GM19395 (cell line): Measurements from ENCODE around the gene TMEM132C.

Source experiments
- ATAC-seq: cut with Tn5 transposase; IDR thresholded peaks from one replicate; pipeline ENCODE4 v1.9.1; 2021; ENCODE audit warnings: mild to moderate bottlenecking, moderate library complexity; ENCODE audit not compliant: unreplicated experiment

Gene TMEM132C

GRCh38 chr12:128693771-128694170 lies 426.8 kb downstream of the TMEM132C start:
- ATAC-seq = no peak

DNA sequence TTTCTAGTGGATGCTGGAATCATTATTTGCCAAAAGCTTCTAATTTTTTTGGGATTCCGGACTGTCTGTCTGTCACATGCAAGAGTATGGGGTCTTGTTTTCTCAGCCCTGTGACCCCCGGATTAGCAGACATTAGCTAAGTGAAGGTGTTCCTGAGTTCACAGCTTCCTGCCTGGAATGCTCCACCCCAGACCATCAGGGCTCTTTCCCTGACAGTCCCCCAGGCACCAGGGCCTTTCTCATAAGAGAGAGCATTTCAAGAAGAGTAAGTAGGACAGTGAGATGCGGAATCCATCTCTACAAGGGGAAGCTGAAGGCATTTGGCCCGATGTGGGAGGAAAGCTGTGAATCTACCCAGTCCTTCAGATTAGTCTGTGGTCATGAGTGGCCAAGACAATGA lies 427.5 kb downstream of the TMEM132C start:
- ATAC-seq = no peak

DNA sequence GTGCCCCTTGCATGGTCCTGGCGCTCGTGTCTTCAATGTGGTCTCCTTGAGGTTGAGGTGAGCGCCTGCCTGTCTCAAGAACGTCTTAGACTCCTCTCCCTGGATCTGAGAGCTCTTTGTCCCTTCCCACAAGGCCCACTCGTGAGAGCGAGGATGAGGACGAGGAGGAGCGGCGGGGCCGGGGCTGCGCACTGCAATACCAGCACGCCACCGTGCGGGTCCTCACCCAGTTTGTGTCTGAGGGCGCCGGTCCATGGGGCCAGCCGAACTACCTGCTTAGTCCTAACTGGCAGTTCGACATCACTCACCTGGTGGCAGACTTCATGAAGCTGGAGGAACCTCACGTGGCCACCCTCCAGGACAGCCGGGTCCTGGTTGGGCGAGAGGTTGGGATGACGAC lies 428.7 kb downstream of the TMEM132C start:
- no peak for ATAC-seq

DNA sequence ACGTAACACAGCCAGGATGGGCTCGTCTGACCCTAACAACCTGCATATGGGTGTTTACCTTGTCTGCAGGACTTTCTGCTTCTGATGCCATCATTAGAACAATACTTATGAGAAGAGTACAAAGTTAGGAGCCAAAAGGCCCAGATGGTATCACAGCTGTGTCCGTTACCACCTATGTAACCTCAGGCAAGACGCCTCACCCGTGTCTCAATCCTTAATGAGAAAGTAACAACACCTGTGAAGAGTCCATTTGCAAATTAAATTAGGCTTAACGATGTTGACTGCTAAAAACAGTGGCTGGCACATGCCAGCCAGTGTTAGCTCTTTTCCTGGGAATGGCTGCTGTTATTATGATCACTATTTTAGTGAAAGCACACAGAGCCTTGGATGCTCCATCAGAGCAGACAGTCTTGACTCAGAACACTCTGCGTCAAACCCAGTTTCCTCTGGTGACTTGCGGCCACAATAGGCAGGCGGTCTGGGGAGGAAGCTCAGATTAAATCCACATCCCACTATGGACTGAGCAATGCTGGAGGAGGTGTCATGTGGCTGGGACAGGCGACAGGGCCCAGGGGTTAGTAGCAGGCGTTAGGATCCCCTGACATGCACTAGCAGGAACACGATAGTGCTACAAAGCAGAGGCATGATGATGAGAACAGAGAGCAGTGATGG lies 431.5 kb downstream of the TMEM132C start:
- ATAC-seq = no peak

- ATAC-seq = no peak
Observed at GRCh38 chr12:128699106-128699505, 432.1 kb downstream of the TMEM132C start.

DNA sequence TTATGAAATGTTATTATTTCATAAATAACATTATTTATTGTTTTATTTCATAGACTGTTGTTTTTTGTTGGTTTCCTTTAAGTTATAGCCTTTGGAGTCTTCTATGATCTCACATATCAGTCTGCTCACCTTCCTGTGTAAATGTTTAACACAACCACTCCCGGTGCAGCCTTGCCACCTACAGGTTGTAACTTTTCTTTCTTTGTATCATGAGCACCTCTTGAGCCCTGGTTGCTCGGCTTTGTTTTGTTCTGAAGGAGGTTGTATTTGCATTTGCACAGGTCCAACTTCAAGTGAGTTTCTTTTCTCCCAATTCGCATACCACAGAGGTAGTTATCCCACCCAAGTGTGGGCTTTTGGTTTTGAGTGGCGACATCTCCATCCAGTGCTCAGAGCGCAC lies 435.4 kb downstream of the TMEM132C start:
- no peak for ATAC-seq

DNA sequence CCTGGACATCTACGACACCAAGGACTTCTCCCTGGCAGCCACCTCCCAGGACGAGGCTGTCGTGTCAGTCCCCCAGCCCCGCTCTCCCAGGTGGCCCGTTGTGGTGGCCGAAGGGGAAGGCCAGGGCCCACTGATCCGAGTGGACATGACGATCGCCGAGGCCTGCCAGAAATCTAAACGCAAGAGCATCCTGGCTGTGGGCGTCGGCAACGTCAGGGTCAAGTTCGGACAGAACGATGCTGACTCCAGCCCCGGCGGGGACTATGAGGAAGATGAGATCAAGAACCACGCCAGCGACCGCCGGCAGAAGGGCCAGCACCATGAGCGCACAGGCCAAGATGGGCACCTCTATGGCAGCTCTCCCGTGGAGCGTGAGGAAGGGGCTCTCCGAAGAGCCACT lies 438.2 kb downstream of the TMEM132C start:
- ATAC-seq = no peak

DNA sequence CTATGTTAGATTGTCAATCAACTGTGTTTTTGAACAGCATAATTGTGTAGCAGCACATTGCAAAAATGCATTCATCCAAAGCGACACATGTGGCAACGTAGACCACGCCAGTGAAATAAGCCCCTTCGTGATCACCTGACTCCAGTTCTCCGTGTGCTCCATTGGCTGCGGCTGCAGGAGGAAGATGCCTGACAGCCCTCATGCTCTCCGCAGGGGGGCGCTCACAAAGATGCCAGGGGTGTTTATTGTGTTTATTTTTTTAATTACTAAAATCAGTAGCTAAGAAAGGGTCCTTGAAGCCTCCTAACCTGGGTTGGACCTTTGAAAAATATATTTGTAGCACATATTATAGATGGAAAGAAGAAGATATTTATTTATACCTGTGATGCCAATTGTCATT lies 440.5 kb downstream of the TMEM132C start:
- no peak for ATAC-seq

GRCh38 chr12:128708789-128709188 lies 441.8 kb downstream of the TMEM132C start:
- ATAC-seq = no peak

DNA sequence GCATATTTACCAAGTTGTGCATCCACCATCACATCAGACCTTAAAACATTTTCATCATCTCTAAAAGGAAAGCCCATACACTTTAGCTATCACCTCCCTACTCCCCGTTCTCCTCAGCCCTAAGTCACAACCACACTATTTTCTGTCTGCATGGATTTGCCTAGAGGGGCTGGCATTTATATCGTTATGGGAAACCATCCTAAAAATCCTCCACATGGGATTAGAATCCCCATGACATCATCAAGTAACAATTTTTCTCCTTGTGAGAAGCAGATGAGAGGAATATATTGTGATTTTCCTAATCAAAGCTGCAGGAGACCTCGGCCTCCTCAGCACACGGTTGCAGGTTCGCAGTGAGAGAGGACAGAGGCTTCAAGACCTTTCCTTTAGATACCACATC lies 442.7 kb downstream of the TMEM132C start:
- ATAC-seq = no peak

DNA sequence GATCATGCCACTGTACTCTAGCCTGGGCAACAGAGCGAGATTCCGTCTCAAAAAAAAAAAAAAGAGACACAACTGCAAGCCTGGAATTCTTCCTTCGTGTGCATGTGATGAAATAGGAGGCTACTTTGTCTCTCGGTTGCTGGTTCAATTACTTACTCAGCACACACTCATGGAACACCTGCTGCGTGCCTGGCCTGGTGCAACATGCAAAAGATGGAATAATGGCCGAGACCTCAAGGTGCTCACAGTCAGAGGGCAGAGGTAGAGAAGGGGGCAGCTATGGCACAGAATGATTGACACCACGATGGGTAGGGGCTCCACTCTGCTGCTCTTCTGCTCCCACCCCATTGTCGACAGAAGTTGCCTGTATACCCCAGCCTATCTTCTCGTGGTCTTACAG lies 444.5 kb downstream of the TMEM132C start:
- ATAC-seq = no peak

GRCh38 chr12:128712622-128713021 lies 445.7 kb downstream of the TMEM132C start:
- no peak for ATAC-seq

GRCh38 chr12:128715485-128715884 lies 448.5 kb downstream of the TMEM132C start:
- no peak for ATAC-seq

- ATAC-seq = no peak
Observed at GRCh38 chr12:128724468-128725046, 457.6 kb downstream of the TMEM132C start.

- ATAC-seq = no peak
Observed at GRCh38 chr12:128726886-128727285, 459.9 kb downstream of the TMEM132C start.

DNA sequence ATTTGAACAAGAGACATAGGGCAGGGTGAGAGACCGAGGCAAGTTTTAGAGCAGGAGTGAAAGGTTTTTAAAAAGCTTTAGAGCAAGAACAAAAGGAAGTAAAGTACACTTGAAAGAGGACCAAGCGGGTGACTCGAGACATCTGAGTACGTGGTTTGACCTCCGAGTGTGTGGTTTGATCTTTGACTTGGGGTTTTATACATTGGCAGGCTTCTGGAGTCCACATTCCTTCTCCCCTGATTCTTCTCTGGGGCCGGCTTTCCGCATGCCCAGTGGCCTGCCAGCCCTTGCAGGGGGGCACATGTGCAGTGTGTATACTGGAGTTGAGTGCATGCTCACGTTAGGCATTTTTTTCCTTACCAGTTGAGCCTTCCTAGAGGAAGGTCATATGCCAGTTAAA lies 460.5 kb downstream of the TMEM132C start:
- ATAC-seq = no peak

DNA sequence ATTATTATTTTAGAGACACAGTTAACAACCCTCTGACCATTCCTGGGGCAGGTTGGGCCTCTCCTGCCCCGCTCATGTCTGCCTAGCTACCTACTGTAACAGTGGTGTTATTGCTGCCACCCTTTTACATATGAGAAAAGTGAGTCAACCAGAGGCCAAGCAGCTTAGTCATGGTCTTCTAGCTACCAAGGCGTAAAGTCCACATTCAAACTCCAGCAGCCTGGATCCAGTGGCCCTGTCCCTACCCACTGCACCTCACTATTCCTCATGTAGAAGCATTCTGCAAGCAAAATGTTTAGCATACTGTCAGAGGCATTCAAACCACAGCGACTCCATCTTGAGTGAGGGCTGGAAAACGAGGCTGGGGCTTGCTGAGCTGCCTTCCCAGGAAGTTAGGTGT lies 461.0 kb downstream of the TMEM132C start:
- ATAC-seq = no peak

- no peak for ATAC-seq
Observed at GRCh38 chr12:128729628-128730121, 462.7 kb downstream of the TMEM132C start.

- ATAC-seq = no peak
Observed at GRCh38 chr12:128734371-128734770, 467.4 kb downstream of the TMEM132C start.

DNA sequence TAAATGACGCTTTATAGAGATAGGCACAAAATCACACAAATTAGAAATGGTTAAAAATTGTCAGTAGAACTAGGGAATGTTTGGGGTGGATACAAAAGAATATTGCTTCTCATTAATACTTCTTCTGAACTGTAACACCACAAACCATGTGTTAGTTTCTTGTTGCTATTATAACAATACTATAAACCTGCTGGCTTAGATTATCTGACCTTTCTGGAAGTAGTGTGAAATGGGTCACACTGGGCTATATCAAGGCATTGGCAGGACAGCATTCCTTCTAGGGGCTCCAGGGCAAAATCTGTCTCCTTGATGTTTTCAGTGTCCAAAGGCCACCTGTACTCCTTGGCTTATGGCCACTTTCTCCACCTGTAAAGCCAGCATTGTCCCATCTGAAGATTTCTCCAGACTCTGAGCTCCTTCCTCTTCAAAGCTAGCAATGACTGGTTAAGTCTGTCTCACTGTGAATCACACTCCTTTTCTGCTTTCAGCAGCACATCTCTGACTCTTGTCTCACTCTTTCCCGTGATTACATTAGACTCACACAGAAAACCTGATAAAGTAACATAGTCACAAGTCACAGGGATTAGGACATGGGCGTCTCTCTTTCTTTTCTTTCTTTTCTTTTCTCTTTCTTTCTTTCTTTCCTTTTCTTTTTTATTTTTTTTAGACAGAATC lies 470.5 kb downstream of the TMEM132C start:
- no peak for ATAC-seq

GRCh38 chr12:128743916-128744315 lies 476.9 kb downstream of the TMEM132C start:
- no peak for ATAC-seq
